CD4-positive, alpha-beta T cell treated with Interleukin-17A for 4 hours (primary cell): ENCODE measurements around the gene UEVLD.

ENCODE experiments used
- DNase-seq: peaks from one replicate; pipeline ENCODE4 v3.0.0-alpha.2; 2020; ENCODE audit warnings: mixed read lengths

Gene UEVLD

DNA sequence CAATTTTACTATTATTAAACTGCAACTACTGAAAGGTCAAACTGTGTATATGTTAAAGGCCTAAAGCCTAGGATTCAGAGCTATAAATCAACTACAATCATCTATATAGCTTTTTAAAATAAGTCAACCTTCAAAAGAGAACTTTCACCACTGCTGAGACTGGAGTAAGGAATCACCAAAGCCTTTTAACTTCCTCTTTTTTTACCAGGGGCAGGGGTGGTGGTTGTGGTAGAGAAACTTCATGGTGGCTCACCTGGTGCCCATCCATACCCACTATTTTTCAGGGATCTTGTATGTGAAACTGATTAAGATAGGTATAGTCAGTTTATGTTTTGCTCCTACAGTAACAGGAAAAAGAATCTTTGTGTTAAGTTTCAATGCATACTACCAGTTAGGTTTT, 93.3 kb downstream of the UEVLD start:
- DNase-seq = no peak

DNA sequence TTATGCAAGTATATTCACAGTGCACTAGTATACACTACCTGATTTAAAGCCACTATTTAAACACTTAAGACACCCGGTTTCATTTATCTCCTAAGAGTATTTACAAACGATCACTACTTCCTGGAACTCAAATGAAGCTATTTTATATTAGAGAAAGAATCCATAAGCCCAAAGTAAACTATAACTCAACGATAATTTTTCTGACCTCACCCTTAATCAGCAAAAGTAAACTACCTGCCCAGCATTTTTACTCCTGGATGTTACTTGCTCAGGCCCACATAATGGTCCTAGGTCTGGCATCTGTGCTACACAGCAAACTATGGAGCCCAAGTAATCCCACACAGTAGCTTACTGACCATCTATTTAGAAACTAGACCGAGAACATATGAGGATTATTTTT, 95.2 kb downstream of the UEVLD start:
- DNase-seq = no peak

DNA sequence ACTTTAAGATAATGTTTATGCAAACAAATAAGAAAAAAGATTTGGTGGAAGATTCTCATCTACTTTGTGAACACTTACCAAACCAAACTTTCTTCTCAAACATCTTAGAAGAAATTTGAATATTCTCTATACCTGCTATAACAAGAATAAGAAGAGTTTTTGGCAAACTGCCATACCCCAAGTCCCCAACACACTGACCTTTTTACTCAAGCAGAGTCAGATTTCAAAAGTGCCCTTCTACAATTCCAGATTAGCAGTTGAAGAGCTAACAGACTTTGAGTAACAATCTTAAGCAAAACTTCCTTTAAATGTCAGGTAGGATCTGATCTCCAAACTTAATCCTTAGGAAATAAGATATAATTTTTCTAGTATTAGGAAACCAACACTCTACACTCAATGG, 95.6 kb downstream of the UEVLD start:
- DNase-seq = no peak

DNA sequence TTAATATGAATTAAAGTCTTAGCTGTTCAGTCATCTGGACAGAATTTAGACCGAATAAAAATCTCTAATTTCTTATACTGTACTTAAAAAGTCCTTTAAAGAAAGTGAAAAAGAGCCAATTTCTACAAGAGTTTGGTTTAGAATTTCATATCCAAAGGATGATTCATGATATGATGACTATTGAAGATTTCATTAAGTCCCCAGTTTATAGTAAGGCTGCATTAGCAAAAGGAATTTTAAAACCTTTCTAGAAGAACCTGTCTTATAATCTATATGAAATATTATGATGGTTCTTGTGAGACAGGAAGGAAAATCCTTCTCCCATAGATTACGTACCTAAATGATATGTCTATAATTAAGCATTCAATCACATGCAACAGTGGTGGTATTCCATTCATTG, 96.6 kb downstream of the UEVLD start:
- no peak for DNase-seq

DNA sequence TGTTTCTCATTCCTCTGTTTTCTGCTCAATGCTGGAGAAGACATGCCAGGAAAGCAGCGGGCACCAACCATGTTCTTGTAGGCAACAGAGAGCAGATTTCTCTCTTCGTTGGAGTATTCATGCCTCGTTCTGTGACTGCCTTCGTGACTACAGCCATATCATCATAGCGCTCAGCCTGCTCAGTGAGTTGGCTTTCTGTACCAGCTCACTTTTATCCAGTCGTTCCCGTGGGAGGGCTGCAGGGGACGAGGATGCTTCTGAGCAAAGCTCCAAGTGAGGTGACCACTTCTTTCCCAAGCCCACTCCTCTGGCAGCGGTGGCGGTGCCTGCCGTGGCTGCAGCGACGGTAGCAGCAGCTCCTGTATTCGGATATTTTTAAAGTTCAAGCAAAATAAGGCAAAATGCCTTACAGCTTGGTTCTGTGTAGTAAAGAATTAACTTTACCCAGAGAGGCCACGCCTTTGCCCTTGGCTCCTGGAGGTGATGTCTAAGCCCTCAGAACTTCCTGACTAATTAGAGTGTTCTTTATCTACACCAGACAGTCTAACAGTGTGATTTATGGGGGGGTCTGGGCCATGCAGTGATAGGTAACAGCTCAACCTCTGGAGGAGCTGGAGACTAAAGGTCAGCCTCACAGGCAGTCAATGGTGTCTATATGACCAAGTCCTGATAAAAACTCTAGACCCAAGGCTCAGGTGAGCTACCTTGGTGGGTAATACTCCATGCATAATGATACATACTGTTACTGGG, 97.6 kb downstream of the UEVLD start:
- no peak for DNase-seq

DNA sequence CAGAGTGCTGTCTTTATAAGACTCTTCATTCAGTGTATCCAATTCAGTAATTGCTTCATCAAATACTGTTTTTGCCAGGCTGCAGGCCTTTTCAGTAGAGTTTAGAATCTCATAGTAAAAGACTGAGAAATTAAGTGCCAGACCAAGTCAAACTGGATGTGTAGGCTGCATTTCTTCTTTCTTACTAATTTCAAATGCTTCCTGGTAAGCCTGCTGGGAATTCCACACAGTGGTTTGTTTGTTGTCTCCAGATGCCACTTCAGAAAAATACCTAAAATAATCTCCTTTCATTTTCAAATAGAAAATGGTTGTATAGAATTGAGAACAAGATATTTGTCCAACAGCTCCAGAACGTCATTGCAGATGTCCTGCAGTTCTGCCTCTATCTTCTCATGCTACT, 98.2 kb downstream of the UEVLD start:
- no peak for DNase-seq

DNA sequence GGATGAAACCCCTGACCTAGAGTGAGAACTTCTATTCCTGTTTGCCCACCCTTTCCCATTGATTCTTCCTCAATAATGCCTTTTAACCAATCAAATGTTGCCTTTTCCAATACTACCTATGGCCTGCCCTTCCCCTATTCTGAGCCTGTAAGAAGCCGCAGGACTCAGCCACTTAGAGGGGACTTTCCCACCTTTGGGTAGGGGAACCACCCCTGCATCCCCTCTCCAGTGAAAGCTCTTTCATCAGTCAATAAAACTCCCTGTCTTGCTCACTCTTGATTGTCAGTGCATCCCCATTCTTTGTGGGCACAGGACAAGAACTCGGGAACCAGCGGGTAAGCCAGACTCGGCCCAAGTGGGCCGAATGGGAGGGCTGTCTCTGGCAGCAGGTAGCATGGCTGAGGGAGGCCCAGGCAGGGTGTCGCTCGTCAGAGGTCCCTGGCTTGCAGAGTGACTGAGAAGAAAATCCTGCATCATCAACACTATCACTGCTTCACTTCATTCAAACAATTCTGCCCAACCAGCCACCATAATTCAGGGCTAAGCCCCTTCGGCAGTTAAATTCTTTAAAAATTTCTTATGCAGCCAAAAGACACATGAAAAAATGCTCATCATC, 102.5 kb downstream of the UEVLD start:
- no peak for DNase-seq
